HG03196 (cell line): ENCODE measurements around the gene FKBP10.
"Not testable (repeated sequence)": the region's sequence is repeated elsewhere in the genome, so short reads cannot be mapped to it uniquely, and the experiment has no call there.

Experiments used
- ATAC-seq: cut with Tn5 transposase; IDR thresholded peaks from one replicate; pipeline ENCODE4 v1.9.1; 2021; ENCODE audit not compliant: unreplicated experiment

The FKBP10 gene

DNA sequence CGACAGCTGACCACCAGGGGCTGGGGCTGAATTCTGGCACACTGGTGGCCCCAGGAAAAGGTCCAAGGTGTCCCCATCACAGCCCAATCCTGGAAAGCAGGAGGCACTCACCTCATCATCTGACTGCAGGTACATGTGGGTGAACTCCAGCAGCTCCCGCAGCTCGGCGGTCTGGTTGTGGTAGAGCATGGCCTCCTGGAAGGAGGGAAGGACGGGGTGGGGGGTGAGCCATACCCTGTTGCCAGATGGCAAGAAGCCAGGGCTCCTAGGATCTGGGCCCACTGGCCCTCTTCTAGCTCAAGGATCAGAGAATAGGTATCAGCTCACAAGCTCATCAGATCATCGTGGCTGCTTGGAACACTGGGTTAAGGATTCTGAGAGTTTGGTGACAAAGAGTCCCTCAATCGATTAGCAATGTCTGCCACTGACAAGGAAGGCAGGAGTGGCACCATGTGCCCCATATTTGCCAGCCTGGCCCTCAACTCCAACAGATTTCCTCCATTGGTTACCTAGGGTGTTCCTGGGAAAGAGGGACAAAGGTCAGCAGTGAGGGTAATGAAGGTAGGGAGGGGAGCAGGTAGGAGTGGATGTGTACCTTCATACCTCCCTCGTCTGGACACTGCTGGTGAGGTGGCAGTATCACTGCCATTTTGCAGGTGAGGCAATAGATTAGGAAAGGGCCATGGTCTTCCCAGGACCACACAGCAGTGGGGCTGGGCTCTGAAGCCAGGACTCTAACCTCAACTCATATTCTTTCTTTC is 5.9 kb upstream of the FKBP10 start:
- no peak for ATAC-seq

DNA sequence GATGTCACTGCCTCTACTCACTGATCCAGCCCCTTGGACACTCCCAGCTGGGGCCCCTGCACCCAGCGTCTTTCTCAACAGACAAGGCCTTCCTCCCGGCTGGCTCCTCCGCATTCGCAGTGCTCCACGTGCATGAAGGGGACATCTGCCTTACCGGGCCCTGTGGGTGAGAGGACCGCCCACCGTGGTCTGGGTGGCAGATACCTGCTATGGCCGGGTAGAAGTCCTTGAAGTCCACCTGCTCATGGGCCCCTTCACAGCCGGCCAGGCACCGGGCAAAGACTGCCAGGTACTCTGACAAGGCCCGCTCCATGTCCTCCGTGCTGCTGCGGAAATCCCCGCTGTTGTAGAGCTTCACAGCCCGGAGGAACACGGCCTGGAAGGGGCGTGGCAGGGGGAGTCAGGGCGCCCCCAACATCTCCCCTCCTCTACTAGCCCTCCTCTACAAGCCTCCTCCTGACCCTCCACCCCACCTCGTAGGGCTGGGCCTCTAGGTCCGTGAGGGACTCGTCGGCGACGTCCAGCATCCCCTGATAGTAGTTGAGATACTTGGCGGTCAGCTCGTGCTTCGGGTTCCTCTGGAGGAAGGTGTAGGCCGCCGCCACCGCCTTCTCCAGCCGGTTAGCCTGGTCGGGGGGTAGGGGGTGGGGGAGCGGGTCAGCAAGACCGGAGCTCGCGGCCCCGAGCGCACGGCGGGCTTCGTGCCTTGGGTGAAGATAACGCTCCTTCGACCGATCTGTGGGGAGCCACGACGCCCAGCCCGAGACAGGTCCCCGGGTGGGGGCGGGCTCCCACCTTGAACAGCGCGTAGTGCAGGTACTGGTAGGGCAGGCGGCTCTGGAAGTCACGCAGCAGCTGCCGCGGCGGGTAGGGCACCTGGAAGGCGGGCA is 1.9 kb upstream of the FKBP10 start:
- no peak for ATAC-seq

DNA sequence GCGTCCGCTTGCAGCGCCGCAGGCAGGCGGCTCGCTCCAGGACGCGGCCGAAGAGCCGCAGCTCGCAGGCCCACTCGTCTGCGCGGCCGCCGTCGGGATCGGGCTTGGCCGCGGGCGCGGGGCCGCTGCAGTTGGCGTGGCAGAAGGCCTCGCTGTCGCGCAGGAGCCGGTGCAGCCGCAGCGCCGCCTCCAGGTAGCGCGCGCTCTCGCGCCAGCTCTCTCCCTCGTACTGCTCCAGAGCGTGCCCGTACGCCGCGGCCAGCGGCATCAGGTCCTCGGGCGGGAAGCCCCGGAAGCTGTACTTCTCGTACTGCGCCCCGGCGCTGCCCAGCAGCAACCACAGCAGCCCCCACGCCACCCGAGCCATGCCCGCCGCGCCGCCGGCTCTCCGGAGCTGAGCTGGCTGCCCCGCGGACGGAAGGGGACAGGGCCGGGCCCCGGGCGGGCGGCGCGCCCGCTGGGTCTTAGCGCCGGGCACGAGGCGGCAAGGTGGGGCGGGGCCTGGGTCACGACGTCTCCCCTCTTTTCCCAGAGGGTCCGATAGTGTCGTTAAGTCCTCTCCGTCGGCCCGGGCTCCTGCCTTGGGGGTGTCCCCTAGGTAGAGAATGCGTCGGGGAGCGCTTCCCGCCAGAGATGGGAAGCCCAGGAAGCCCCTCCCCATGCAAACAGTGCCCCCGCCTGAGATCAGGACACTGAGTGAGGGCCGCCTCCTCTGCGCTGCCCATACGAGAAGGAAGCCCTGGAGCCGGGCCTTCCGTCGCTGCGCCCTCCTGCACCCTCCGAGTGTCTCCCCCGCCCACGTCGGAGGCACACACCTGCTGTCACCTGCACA is 1.0 kb upstream of the FKBP10 start, which contains the start of gene P3H4:
P3H4 (minus strand) TSS at position 401 of the 832 bp plus-strand sequence; CDS start at position 367, 34 bp downstream.
- peak; percentile 53 for ATAC-seq

DNA sequence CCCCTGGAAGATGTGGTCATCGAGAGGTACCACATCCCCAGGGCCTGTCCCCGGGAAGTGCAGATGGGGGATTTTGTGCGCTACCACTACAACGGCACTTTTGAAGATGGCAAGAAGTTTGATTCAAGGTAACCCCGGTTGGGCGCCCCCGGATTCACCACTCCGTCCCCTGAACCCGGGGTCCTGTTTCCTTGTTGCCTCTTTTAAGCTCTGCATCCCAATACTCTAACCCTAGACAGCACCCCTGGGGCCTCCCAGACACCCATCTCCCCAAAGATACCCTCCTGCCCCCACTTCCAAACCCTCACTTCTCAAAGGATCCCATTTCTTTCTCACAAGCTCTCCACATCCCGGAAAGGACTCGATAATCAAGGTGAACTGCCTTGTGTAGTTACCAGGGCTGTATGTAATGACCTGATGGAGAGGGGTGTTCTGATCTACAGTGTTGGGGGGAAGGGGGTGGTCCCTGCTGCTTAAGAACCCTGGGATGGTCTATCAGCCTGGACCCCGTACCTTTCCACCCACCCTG is 412 bp downstream of the FKBP10 start:
- ATAC-seq = no peak

DNA sequence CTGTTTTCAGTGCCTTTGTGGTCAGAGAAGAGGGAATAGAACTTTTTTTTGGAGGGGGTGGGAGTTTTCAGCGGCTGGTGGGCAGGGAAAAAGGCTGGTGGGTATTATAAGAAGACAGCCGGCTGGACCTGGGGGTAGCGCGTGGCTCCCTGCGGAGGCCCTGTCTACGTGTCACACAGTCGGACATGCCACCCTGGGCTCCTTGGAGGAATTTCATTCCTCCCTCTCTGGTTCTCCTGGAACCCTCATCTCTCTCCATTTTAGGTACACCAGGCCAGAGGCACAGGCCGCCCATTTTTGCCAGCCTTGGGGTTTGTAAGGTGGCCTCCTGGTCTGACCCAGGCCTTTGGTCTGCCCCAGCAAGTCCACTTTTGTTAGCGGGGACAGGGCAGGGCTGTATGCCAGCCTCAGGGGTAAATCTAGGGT is 908 bp downstream of the FKBP10 start:
- ATAC-seq = no peak

DNA sequence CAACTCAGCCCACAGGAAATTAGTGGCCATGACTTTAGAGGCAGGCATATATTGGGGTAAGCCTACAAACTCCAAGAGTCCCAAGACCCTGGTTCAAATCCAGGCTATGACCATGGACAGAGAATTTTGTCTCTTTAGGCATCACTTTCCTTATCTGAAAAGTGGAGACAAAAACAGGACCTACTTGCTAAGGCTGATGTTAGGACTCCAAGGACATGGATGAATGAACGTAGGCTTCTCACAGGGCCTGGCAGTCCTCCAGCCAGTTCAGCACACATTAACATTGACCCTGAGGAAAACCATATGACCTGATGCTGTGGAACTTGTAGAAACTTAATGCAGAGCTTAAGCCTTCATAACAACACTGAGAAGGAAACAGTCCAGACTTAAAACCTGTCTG is 1.4 kb downstream of the FKBP10 start:
- no peak for ATAC-seq

DNA sequence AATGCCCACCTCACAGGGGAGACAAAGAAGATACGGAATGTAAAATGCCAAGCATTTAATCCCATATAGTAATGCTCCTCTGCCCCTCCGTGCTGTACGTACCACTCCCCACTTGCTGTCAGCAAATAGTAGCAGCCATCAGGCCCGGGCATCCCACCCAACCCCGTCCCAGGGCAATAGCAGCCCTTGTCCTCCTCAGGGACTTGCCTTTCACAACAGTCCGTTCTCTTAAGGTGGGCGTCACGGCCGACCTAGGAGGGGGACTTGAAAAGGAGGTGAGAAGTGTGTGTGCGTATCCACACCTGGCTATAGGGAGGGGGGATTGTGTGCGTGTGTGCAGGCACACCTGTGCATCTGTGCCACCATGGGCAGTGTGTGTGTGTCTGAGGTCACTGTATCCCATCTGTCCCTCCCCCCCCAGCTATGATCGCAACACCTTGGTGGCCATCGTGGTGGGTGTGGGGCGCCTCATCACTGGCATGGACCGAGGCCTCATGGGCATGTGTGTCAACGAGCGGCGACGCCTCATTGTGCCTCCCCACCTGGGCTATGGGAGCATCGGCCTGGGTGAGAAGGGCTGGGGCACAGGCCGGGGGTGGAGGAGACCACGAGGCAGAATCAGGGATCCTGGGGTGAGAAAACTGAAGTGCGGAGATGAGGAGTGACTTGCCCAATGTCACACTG is 4.0 kb downstream of the FKBP10 start:
- ATAC-seq = no peak

DNA sequence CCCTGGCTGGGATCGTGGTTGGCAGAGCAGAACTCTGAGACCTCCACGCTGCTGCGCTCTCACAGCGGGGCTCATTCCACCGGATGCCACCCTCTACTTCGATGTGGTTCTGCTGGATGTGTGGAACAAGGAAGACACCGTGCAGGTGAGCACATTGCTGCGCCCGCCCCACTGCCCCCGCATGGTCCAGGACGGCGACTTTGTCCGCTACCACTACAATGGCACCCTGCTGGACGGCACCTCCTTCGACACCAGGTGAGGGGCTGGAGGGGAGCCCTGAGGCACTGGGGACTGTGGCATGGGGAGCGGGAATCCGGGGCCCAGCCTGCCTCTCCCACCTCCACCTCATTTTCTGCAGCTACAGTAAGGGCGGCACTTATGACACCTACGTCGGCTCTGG is 5.2 kb downstream of the FKBP10 start:
- no peak for ATAC-seq

DNA sequence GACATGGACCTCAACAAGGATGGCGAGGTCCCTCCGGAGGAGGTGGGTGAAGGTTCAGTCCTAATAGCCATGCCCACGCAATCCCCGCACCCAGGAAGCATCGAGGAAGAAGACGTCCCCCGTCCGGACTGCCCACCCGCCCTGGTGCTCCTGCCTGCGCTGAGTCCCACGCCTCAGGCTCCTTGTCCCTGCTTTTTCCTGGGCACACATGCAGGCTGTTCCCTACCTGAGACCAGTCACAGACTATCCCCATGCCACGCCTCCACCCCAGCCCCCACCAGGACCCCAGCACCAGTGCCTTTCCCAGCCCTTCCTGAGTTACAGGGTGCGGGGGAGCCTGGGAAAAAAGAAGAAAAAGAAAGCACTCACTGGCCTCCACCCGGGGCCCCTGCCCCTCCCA is 9.0 kb downstream of the FKBP10 start:
- ATAC-seq = no peak

DNA sequence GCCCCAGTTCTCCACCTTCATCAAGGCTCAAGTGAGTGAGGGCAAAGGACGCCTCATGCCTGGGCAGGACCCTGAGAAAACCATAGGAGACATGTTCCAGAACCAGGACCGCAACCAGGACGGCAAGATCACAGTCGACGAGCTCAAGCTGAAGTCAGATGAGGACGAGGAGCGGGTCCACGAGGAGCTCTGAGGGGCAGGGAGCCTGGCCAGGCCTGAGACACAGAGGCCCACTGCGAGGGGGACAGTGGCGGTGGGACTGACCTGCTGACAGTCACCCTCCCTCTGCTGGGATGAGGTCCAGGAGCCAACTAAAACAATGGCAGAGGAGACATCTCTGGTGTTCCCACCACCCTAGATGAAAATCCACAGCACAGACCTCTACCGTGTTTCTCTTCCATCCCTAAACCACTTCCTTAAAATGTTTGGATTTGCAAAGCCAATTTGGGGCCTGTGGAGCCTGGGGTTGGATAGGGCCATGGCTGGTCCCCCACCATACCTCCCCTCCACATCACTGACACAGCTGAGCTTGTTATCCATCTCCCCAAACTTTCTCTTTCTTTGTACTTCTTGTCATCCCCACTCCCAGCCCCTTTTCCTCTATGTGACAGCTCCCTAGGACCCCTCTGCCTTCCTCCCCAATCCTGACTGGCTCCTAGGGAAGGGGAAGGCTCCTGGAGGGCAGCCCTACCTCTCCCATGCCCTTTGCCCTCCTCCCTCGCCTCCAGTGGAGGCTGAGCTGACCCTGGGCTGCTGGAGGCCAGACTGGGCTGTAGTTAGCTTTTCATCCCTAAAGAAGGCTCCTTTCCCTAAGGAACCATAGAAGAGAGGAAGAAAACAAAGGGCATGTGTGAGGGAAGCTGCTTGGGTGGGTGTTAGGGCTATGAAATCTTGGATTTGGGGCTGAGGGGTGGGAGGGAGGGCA is 9.7 kb downstream of the FKBP10 start:
- ATAC-seq = no peak

DNA sequence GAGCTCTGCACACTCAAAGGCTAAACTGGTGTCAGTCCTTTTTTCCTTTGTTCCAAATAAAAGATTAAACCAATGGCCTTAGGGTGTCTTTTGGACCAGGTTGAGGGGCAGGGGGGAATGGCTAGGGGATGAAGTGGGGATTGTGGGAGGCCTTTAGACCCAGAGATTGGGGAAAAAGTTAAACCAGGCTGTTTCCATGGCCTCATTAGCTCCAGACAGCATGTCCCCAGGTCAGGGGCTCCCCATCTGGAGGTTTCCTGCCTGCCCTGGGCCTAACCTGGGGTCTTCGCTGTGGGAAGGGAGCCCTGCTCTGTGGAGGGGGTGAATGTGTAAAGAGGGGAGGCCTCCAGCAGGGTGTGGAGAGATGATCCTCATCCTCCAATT is 10.3 kb downstream of the FKBP10 start:
- no peak for ATAC-seq

DNA sequence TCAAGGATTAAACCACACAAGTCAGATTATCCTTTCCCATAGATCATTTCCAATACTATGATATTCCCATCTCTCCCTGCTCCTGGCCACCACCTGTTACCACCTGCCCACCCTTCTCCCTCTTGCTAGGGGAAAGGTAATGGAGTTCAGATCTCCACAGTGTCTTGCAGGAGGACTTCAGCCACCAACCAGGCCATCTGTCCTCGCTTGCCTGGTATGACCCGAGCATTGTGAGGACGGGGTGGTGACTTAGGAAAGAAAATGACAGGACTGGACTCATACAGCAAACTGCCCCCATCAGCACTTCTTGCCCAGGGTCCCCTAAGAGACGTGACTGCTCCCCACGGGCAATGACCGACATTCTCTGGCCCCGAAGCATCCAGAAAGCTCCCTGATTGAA is 10.8 kb downstream of the FKBP10 start:
- ATAC-seq = no peak

DNA sequence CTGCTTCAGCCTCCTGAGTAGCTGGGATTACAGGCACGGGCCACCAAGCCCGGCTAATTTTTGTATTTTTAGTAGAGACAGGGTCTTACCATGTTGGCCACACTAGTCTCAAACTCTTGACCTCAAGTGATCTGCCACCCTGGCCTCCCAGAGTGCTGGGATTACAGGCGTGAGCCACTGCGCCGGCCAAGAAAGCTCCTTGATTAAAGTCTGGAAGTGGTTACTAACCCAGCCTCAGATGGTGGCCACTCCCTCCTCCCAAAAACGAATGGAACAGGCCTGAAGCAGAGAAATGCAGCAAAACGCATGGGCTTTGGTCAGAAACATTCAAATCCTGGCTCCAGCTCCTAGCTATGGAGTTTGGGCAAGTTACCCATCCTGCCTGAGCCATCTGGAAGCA is 11.3 kb downstream of the FKBP10 start:
- no peak for ATAC-seq

DNA sequence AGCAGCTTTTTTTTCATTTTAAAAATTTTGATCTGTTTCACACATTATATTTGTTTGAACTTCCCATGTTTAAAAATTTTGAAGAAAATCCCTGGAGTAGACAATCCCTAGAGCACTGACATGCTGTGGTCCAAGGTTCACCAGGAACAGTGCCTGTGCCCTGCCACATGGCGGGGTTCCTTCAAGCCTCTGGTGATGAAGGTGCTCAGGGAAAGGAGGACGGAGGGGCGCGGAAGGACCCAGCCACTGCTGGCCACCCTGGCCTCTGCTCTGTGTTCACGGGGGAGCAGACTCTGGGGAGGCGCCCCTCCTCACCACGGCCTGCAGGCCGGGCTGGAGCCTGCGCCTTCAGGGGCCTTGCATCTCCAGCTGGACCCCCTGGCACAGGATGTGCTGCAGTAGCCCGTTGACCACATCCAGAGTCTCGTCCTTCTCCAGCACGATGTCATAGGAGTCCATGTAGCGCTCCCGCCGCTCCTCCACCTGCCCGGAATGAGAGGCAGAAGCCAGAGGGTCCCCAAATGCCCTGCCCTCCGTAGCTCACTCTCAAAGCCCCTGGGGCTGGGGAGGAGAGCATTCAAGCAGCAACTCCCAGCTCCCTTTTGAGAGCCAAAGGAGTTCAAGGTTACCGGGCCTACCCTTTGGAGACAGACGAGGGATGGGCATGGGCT is 12.5 kb downstream of the FKBP10 start:
- ATAC-seq = no peak

DNA sequence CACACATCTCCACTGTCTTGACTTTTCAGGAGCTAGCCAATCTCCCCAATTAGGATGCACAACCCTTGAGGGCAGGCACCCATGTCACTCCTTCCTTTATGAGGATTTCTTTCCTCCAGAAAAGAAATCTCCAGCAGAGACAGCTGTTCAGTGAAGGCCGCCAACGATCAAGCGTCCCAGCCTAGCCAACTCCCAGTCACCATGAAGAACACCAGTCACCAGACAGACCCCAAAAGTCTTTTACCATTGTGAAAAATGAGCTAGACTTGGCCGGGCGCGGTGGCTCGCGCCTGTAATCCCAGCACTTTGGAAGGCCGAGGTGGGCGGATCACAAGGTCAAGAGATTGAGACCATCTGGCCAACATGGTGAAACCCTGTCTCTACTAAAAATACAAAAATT is 17.2 kb downstream of the FKBP10 start:
- not testable (repeated sequence) for ATAC-seq

DNA sequence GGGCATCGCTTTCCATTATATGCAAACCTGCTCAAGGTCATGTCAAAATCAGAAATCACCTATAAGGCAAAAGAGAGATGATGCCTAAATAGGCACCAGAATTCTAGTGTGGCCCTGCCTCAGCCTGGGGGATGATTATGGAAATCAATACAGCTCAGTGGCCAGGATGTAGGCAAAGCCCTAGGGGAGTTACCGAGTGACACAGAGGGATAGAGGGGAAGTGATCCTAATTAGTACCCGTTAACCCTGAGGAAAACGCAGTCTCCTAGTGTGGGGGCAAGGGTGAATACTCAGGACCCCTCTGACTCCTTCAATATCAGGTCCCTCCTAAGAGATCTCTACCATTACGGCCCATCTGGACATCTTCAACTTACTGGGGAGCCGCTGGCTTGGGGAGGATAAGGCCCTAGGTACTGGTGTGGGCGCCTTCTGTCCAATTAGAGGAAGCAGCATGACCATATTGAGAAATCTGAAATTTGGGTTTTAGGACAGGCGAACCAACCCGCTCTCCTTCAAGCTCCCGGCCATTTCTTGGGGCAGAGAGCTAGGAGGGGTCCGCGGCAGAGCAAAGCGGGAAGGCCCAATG is 22.5 kb downstream of the FKBP10 start:
- ATAC-seq = no peak

DNA sequence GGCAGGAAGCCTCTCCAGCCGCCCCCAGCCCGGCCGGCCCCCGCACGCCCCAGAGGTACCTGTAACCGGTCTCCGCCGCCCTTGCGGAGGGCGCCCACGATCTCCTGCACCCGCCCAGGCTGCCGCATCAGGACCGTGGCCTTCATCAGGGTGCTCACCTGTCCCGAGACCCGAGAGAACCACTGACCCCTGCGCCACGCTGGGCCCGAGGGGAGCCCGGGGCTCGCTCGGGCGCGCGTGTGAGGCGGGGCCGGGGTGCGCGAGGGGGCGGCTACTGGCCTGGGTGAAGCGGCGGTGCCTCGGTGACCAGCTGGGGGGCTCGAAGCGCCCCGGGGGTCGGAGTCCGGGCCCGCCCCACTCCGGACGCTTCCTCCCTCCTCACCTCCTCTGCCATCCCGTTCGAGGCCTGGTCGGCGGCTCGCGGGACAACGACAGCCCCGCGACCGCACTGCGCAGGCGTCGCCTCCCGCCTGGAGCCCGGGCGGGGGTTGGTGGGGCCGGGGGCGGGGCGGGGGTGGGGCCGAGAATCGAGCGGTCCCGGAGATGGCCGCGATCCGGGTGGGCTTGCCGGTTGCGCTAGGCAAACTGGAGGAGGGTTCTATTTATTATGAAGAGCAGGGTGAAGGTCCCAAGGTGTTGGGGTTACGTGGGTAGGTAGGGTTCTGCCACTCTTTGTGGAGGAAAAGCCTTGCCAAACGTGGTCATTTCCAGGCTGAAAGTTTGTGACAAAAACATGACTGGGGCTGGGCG is 23.2 kb downstream of the FKBP10 start, which contains the start of gene NT5C3B:
NT5C3B (minus strand) TSS at position 433 of the 750 bp plus-strand sequence; CDS start at position 394, 39 bp downstream.
- ATAC-seq = peak; percentile 55
